ENCODE measurements around the gene HAUS7.

- TF ChIP-seq CEBPB (IDR thresholded peaks at IDR 0.05; ENCODE audit: low read depth, low read length) = no peak
- no peak for TF ChIP-seq SP4 (IDR thresholded peaks at IDR 0.05; ENCODE audit: low read length)
- TF ChIP-seq CTCF (IDR thresholded peaks at IDR 0.05; ENCODE audit: control extremely low read depth in 1 of 3, insufficient read depth in 1 of 3, low read depth in 1 of 3, low read length in 3 of 3) = no peak
- TF ChIP-seq RAD21 (IDR thresholded peaks at IDR 0.05 in 1 of 2, conservative IDR thresholded peaks at IDR 0.05 in 1 of 2; ENCODE audit: low read depth in 2 of 2, low read length in 2 of 2) = no peak
- TF ChIP-seq EP300 (IDR thresholded peaks at IDR 0.05; ENCODE audit: borderline replicate concordance in 1 of 2, low read depth in 2 of 2, low read length in 2 of 2) = no peak
- no peak for TF ChIP-seq JUN (IDR thresholded peaks at IDR 0.05; ENCODE audit: low read depth, low read length)
Observed at GRCh38 chrX:153457827-153458466, 12.4 kb downstream of the HAUS7 start.
